OCI-LY7 (cell line): Measurements from ENCODE around the gene CCDC127. TPM values are rescaled to one million over a fixed set of nuclear protein-coding genes. Genes with fewer than 3 reads are reported as not detected.

ENCODE experiments used
- BruUV-seq: library from RNA; stranded (reverse); fragments of 400-500 nt; replicated peaks from 2 replicates; lab custom pipeline; 2021; lab: Mats Ljungman, UMichigan
- CTCF ChIA-PET: fragments of 300-600 bp; sonication (Branson Sonifier 250); formaldehyde crosslinking; loops from one replicate; lab custom pipeline; 2022; ENCODE audit warnings: antibody characterized with exemption; ENCODE audit not compliant: unreplicated experiment; lab: Charles Lee
- POLR2A ChIA-PET: fragments of 300-600 bp; sonication (Branson Sonifier 250); formaldehyde crosslinking; loops from one replicate; lab custom pipeline; 2022; ENCODE audit warnings: antibody characterized with exemption; lab: Charles Lee
- DNase-seq: peaks from one replicate; pipeline ENCODE4 v3.0.0-alpha.2; 2015; ENCODE audit warnings: low spot score
- H2AFZ ChIP-seq: fragments of 200-600 bp; sonication (generic), shearing (Covaris generic); 2 replicates; pipeline ENCODE4 v1.6.1; 2014; ENCODE audit warnings: mild to moderate bottlenecking, antibody characterized with exemption, low read length, moderate library complexity
- H3K27ac ChIP-seq: fragments of 200-600 bp; sonication (generic); 2 replicates; pipeline ENCODE4 v1.5.1; 2014; ENCODE audit warnings: mixed run types, low read depth, mild to moderate bottlenecking, moderate library complexity, low read length, inconsistent platforms; ENCODE audit not compliant: poor library complexity, severe bottlenecking
- H3K36me3 ChIP-seq: fragments of 200-600 bp; sonication (generic); 2 replicates; pipeline ENCODE4 v1.6.1; 2014; ENCODE audit warnings: mild to moderate bottlenecking, antibody characterized with exemption, low read length, moderate library complexity, mixed read lengths; ENCODE audit not compliant: insufficient read depth
- H3K4me1 ChIP-seq: fragments of 200-600 bp; sonication (generic); 2 replicates; pipeline ENCODE4 v1.5.1; 2014; ENCODE audit warnings: mild to moderate bottlenecking, low read length; ENCODE audit not compliant: insufficient read depth, poor library complexity, severe bottlenecking
- H3K4me2 ChIP-seq: fragments of 200-600 bp; sonication (generic); 2 replicates; pipeline ENCODE4 v1.6.1; 2014; ENCODE audit warnings: mild to moderate bottlenecking, low read length
- H3K4me3 ChIP-seq: fragments of 200-600 bp; sonication (generic); 2 replicates; pipeline ENCODE4 v1.5.1; 2014; ENCODE audit warnings: mild to moderate bottlenecking, low read depth, low read length; ENCODE audit not compliant: poor library complexity, severe bottlenecking
- H3K79me2 ChIP-seq: fragments of 200-600 bp; sonication (generic); 2 replicates; pipeline ENCODE4 v1.6.1; 2016; ENCODE audit warnings: low read depth, mild to moderate bottlenecking, low read length, moderate library complexity, mixed read lengths; ENCODE audit not compliant: insufficient read depth
- H3K9me2 ChIP-seq: fragments of 200-600 bp; sonication (generic); 2 replicates; pipeline ENCODE4 v1.6.1; 2016; ENCODE audit warnings: mild to moderate bottlenecking, low read length, mixed read lengths; ENCODE audit not compliant: insufficient read depth
- H3K9me3 ChIP-seq: fragments of 200-600 bp; sonication (generic); 2 replicates; pipeline ENCODE4 v1.6.1; 2014; ENCODE audit warnings: mild to moderate bottlenecking, mixed run types, low read length, mixed read lengths
- H4K20me1 ChIP-seq: fragments of 200-600 bp; sonication (generic); 2 replicates; pipeline ENCODE4 v1.6.1; 2014; ENCODE audit warnings: mild to moderate bottlenecking, antibody characterized with exemption, low read length, moderate library complexity, mixed read lengths; ENCODE audit not compliant: insufficient read depth
- EZH2phosphoT487 ChIP-seq: fragments of 200-600 bp; sonication (generic); IDR thresholded peaks from 2 replicates; pipeline ENCODE4 v1.6.1; 2018; ENCODE audit warnings: low read depth, borderline replicate concordance, mild to moderate bottlenecking, mixed run types, antibody characterized with exemption, low read length, moderate library complexity, mixed read lengths
- intact Hi-C: fragments of 100-400 bp; cut with micrococcal nuclease; formaldehyde crosslinking; loops from one replicate; pipeline ENCODE4 v1.10.0; 2022; ENCODE audit not compliant: unreplicated experiment
- total RNA-seq, 2 experiments: library from RNA; depleted of rRNA in 1 of 2; stranded (reverse); fragments of >200 nt in 1 of 2; shearing (Covaris generic) in 1 of 2; gene quantifications; 2 replicates each; pipeline ENCODE4 v1.2.3, GENCODE V29; 2014 to 2022
- TF ChIP-seq, protein P1 (sequence below): fragments of 200-600 bp; sonication (generic); conservative IDR thresholded peaks from 2 replicates; pipeline ENCODE4 v1.5.1; 2014; ENCODE audit warnings: mild to moderate bottlenecking, antibody characterized with exemption, low read length, moderate library complexity, mixed read lengths

The CCDC127 gene
- total RNA-seq, 2 experiments from 2014 or later: 10.8 to 12.4 TPM

DNA sequence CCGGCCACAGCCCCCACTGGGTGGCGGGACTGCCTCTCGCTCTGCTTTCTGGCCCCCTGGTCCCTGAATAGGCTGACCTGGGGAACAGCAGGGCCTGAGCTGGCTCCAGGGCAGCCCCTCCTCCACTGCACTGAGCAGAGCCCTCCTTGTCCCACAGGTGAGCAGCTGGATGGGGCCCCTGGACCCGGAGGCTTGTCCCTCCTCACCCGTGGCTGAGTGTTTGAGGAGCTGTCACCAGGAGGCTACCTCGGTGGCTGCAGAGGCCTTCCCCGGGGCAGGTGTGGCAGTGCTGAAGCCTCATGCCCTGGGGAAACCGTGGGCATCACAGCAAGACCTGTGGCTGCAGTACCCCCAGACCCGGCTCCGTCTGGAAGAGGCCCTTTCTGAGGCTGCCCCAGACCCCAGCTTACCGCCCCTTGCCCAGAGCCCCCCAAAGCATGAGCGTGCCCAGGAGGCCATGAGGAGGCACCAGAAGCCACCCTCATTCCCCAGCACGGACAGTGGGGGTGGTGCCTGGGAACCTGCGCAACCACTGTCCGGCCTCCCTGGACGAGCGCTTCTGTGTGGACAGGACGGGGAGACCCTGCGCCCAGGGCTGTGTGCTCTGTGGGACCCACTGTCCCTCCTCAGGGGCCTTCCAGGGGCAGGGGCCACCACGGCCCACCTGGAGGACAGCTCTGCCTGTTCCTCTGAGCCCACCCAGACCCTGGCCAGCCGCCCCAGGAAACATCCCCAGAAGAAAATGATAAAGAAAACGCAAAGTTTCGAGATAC is 55.2 kb downstream of the CCDC127 start:
- CTCF ChIA-PET: no interaction called here
- TF ChIP-seq EZH2phosphoT487: no peak
- TF ChIP-seq, protein P1, sequence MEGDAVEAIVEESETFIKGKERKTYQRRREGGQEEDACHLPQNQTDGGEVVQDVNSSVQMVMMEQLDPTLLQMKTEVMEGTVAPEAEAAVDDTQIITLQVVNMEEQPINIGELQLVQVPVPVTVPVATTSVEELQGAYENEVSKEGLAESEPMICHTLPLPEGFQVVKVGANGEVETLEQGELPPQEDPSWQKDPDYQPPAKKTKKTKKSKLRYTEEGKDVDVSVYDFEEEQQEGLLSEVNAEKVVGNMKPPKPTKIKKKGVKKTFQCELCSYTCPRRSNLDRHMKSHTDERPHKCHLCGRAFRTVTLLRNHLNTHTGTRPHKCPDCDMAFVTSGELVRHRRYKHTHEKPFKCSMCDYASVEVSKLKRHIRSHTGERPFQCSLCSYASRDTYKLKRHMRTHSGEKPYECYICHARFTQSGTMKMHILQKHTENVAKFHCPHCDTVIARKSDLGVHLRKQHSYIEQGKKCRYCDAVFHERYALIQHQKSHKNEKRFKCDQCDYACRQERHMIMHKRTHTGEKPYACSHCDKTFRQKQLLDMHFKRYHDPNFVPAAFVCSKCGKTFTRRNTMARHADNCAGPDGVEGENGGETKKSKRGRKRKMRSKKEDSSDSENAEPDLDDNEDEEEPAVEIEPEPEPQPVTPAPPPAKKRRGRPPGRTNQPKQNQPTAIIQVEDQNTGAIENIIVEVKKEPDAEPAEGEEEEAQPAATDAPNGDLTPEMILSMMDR: no peak
- Histone ChIP-seq H3K79me2 (no peaks in the 10 kb centered on the region), H3K4me3 (no peak overlapping the region), H2AFZ (no peak overlapping the region), H3K36me3 (no peaks in the 10 kb centered on the region), H3K27ac (no peak overlapping the region), H3K4me2 (no peak overlapping the region), H4K20me1 (no peaks in the 10 kb centered on the region), H3K9me2 (no peaks in the 10 kb centered on the region), H3K9me3 (no peaks in the 10 kb centered on the region), H3K4me1 (no peaks in the 10 kb centered on the region)
- no TSS peak for BruUV-seq
- DNase-seq: no peak
- intact Hi-C loops: no loop called here
- POLR2A ChIA-PET: no interaction called here

DNA sequence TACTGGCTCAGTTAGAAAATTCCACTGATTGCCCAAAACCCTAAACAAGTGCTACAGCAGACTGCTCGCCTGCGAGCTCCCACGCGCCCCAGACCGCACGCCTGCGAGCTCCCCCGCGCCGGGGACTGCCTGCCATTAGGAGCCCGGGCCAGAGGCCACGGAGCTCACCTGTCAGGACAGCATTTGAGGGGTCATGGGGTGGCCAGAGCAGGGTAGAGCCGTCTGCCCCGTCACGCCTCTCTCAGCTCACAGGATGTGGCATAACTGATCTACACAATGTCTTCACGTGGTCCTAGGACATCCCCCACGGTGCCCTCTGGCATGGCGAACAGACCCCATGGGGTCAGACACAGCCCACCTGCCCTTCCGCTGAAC is 55.8 kb downstream of the CCDC127 start:
- H2AFZ ChIP-seq: no peak overlapping the region
- POLR2A ChIA-PET: no interaction called here
- H3K79me2 ChIP-seq: no peaks in the 10 kb centered on the region
- H3K36me3 ChIP-seq: no peaks in the 10 kb centered on the region
- H3K4me1 ChIP-seq: no peaks in the 10 kb centered on the region
- DNase-seq: no peak
- no peaks in the 10 kb centered on the region for H3K9me2 ChIP-seq
- no peaks in the 10 kb centered on the region for H4K20me1 ChIP-seq
- intact Hi-C loops: no loop called here
- H3K9me3 ChIP-seq: no peaks in the 10 kb centered on the region
- TF ChIP-seq EZH2phosphoT487: no peak
- TF ChIP-seq, protein P1: no peak
- H3K27ac ChIP-seq: no peak overlapping the region
- no peak overlapping the region for H3K4me3 ChIP-seq
- H3K4me2 ChIP-seq: no peak overlapping the region
- CTCF ChIA-PET: no interaction called here
- BruUV-seq: no TSS peak

DNA sequence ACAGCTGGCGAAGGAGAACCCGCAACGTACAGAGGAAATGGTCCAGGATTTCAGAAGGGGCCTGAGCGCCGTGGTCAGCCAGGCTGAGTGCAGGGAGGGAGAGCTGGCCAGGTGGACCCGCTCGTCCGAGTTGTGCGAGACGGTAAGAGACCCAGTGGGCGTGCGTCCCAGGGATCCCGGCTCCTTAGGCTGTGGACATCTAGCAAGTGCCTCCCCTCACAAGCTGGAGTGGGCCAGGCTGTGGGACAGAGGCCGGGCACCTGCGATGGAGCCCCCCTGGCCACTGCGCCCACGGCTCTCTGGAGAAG is 56.2 kb downstream of the CCDC127 start:
- Histone ChIP-seq H3K36me3 (no peaks in the 10 kb centered on the region), H2AFZ (no peak overlapping the region), H3K27ac (no peak overlapping the region), H3K9me3 (no peaks in the 10 kb centered on the region), H3K79me2 (no peaks in the 10 kb centered on the region), H3K4me1 (no peaks in the 10 kb centered on the region), H3K4me2 (no peak overlapping the region), H3K9me2 (no peaks in the 10 kb centered on the region), H4K20me1 (no peaks in the 10 kb centered on the region), H3K4me3 (no peak overlapping the region)
- no peak for DNase-seq
- TF ChIP-seq, protein P1: no peak
- TF ChIP-seq EZH2phosphoT487: no peak
- BruUV-seq: no TSS peak
- intact Hi-C loops: no loop called here
- CTCF ChIA-PET: no interaction called here
- POLR2A ChIA-PET: no interaction called here
